H1 (cell line): ENCODE data around the gene RBM46. TPM values are rescaled to one million over a fixed set of nuclear protein-coding genes. Genes with fewer than 3 reads are reported as not detected.

Experiments used
- BACH1 ChIP-seq: IDR thresholded peaks from 2 replicates; pipeline ENCODE4 v1.6.1; 2012; ENCODE audit warnings: low read length, improper control_type of control experiment
- CHD7 ChIP-seq: fragments of 300-600 bp; sonication (generic); IDR thresholded peaks from 2 replicates; pipeline ENCODE4 v1.7.1; 2012; ENCODE audit warnings: low read length, moderate library complexity, mild to moderate bottlenecking, inconsistent platforms; ENCODE audit not compliant: insufficient replicate concordance
- GABPA ChIP-seq: IDR thresholded peaks from 2 replicates; pipeline ENCODE4 v1.6.1; 2011; ENCODE audit warnings: mild to moderate bottlenecking, low read length, moderate library complexity, borderline replicate concordance; ENCODE audit not compliant: insufficient read depth
- USF2 ChIP-seq: IDR thresholded peaks from 2 replicates; pipeline ENCODE4 v1.6.1; 2011; ENCODE audit warnings: low read length, improper control_type of control experiment
- ZNF274 ChIP-seq: IDR thresholded peaks from 2 replicates; pipeline ENCODE4 v1.7.0; 2012; ENCODE audit warnings: low read length, borderline replicate concordance; ENCODE audit errors: extremely low read depth
- polyA plus RNA-seq, 7 experiments: library from polyadenylated mRNA; depleted of rRNA in 3 of 7; stranded (reverse) in 5 of 7; unstranded in 2 of 7; fragments of >200 nt in 5 of 7; fragments of 200-250 nt in 2 of 7; gene quantifications; 1 replicate in 5 of 7; 2 replicates in 1 of 7; 4 replicates in 1 of 7; pipeline versions ENCODE4 v1.2.1 to v1.2.3, GENCODE V29; 2011 to 2013; ENCODE audit warnings: missing spikeins in 2 of 7, mixed read lengths in 2 of 7
- total RNA-seq: library from RNA; stranded (reverse); fragmentation: NEBNext Ultra II Directional; extraction: Animal tissue kit (Norgen Biotek cat#: 25700); gene quantifications from 2 replicates; pipeline ENCODE4 v1.2.1, GENCODE V29; 2021

RBM46 gene
- total and polyA plus RNA-seq, 2 of the 8 experiments (the other 6 are each of a cell fraction or from before 2014, with no cell fraction given): 0.12 to 0.54 TPM

GRCh38 chr4:154822775-154823174 is 41.7 kb downstream of the RBM46 start (continued):
- no peak for TF ChIP-seq USF2
- TF ChIP-seq BACH1: no peak
- TF ChIP-seq GABPA: no peak
- TF ChIP-seq ZNF274: no peak
- no peak for TF ChIP-seq CHD7
- TF ChIP-seq, all 59 proteins: peak for 0
